Vagina (tissue), 2 donors: ENCODE results near the gene PRUNE1.

Experiments
- CTCF ChIP-seq, 3 experiments: fragments of 450-650 bp in 2 of 3; fragments of 200-600 bp in 1 of 3; sonication (generic) in 1 of 3; IDR thresholded peaks; one replicate each; pipeline ENCODE4 v1.5.1; 2017 to 2019; ENCODE audit warnings: antibody characterized with exemption in 3 of 3, mild to moderate bottlenecking in 2 of 3, moderate library complexity in 2 of 3
- POLR2A ChIP-seq, 2 donors: fragments of 450-650 bp; IDR thresholded peaks; one replicate each; pipeline ENCODE4 v1.6.1; 2017; ENCODE audit warnings: antibody characterized with exemption in 2 of 2, mild to moderate bottlenecking in 2 of 2, moderate library complexity in 2 of 2
- POLR2AphosphoS5 ChIP-seq, 2 donors: sonication (generic); formaldehyde crosslinking; IDR thresholded peaks; one replicate each; pipeline ENCODE4 v1.9.0; 2017; ENCODE audit warnings: antibody characterized with exemption in 2 of 2, mild to moderate bottlenecking in 2 of 2, low read depth in 1 of 2; ENCODE audit not compliant: insufficient read depth in 1 of 2

- TF ChIP-seq CTCF (IDR thresholded peaks at IDR 0.05) (no peak), POLR2A (IDR thresholded peaks at IDR 0.05) (no peak), POLR2AphosphoS5 (IDR thresholded peaks at IDR 0.05; ENCODE audit: insufficient read depth in 1 of 2, low read depth in 1 of 2) (no peak)
These were observed 35.8 kb upstream of the PRUNE1 start for GRCh38 chr1:150972417-150972940.
